ENCODE measurements around the gene RAPGEF2.
"Not testable (repeated sequence)": the region's sequence is repeated elsewhere in the genome, so short reads cannot be mapped to it uniquely, and the experiment has no call there.

RAPGEF2 gene

DNA sequence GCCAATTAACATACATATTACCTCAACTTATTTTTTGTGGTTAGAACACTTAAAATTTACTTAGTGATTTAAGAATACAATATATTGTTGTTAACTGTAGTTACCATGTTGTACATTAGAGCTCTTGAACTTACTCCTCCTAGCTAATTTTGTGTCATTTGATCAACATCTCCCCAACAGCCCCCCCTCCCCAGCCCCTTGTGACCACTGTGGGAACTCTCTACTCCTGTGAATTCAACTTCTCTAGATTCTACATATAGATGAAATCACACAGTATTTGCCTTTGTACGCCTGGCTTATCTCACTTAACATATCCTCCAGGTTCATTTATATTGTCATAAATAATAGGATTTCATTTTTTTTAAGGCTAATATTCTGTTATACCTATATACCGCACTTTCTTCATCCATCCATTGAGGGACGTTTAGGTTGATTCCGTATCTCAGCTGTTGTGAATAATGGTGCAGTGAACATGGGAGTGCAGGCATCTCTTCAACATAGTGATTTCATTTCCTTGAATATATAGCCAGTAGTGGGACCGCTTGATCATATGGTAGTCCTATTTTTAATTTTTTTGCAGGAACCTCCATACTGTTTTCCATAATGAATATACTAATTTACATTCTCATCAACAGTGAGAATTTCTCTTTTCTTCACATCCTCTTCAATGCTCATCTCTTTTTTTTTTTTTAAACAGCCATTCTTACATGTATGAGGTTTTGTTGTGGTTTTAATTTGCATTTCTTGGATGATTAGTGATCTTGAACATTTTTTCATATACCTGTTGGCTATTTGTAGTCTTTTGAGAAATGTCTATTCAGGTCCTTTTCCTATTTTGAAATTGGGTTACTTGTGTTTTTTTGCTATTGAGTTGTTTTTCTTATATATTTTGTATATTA is 66.8 kb downstream of the RAPGEF2 start:
- no peak for DNase-seq

DNA sequence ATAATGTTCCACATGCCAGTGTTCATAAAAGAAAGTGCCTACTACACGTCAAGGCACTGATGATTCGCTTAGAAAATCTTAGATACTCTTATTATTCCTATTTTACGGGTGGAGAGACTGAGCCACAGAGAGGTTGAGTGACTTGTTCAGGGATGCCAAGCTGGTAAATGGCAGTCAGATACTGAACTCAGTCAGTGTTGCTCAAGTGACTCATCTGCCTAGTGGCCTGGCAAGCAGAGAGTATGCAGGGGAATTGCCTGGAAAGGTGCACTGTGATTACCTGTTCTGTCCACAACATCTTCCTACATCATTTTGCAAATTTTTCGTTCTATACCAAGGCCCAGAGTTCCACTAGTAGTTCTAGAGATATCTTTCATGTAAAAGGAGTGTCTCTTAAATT is 68.4 kb downstream of the RAPGEF2 start:
- DNase-seq, result no peak

DNA sequence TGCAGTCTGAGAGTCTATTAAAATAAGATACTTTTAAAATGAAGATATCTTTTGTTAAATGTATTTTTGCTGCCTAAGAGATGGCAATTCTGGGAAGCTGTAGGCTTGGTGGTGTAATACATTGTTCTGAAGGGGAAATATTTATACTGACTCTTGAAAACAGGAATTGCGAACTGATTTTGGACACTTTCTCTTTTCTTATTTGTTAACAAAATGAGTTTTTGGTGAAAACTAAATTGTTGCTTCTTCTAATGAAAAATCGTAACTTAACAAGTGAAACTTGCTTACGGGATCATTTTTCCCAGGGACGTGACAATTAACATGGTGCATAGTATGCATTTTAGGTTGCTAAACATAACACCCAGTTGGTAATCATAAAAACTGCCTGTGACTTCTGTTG is 71.0 kb downstream of the RAPGEF2 start:
- DNase-seq, result no peak

DNA sequence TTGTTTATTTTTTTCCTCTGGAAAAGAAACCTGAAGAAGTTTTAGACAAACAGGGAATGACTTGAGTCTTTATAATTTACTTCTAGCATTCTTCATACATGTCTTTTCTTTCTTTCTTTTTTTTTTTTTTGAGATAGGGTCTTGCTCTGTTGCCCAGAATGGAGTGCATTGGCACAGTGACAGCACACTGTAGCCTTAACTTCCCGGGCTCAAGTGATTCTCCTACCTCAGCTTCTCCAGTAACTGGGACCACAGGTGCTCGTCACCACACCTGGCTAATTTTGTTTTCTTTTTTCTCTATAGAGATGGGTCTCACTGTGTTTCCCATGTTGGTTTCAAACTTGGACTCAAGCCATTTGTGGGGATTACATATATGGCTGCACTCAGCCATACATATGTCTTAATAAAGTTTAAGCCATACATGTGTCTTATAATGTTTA is 71.8 kb downstream of the RAPGEF2 start:
- no peak for DNase-seq

DNA sequence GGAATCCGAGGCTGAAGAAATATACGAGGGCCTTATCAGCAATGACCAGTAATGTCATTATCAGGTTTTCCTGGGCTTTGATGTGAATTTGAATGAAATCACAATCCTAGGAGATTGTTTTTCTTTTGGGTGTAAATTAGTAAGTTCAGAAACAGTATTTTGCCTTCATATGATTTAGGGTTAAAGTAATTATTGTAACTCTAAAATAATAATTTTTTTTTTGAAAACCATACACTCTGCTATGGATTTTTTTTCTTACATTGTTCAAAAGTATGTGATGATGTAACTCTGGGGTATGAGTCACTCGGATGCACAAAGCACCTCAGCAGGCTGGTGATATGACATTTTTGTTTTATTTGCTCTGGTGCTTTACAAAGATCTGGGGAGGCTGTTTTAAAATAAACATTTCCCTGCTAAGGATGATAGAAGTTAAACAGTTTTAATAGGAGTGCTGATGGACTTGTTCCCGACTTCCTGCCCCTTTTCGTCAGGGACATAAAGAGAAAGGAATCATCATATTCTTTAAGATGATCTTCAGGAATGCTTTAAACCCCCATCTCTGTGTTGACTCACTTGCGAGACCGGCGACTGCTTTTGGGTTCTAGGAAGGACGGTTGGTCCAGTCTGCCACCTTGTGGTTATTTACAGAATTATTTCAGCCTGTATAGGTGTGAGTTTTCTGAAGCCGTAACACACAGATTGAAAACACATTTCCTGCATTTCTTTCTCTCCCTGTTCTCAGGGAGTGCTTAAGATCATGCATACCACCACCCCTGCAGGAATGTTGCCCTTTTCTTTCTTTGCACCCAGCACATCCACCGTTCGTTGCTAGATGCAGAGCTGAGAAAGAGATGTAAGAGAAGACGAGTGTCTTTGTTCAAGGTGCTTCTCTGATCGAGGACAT is 72.5 kb downstream of the RAPGEF2 start:
- DNase-seq, result peak; percentile 76

DNA sequence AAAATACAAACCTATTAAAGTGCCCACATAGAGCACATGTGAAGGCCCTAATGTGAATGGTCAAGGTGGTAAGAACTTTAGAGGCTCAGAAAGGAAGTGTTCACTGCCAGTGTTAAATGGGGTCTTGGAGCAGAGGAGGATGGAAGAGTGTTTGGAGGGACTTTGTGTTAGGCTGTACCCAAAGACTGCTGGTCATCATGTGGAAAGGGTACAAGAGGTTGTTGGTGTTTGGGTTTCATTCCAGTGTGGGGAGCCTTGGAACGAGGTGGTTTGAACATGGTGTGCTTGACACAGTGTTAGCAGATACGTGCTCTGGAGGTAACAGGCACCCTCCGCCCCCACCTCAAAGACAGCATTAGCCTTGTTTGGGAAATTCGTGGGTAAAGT is 73.1 kb downstream of the RAPGEF2 start:
- no peak for DNase-seq

DNA sequence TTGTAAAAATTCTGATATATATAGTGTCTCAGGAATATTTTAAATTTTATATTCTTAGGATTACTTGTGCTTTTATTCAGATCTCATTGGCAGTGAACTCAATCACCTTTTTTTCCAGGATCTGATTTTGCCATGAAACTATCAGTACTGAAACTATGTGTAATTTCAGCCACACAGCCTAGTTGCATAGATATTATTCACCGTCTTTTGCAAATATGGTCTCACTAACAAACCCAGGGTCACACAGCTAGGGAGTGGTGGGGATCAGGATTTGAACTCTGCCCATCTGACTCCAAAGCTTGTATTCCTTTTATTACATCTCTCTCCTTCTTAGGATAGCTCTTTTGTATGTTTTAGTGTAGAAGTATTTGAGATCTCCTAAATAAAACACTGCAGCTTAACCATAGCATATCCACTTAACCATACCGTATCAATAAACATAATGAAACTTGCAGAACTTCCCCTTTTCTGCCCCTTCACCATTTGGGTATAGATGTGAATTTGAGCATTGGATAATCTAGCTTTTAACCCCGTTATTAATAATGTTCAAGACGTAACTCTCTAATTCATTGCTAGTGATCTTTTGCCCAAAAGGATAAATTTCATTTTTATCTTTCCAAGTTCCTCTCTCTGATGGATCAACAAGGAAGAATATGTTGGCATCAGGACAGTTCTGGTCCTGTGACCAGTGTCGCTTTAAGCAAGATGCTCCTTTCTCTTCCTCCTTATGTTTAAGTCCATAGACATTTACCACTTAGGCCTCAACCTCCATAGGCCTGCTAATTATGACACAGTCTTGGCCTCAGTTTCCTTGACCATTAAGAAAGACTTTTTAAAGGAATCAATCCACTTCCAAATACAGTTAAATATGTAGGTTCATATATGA is 74.6 kb downstream of the RAPGEF2 start:
- no peak for DNase-seq

DNA sequence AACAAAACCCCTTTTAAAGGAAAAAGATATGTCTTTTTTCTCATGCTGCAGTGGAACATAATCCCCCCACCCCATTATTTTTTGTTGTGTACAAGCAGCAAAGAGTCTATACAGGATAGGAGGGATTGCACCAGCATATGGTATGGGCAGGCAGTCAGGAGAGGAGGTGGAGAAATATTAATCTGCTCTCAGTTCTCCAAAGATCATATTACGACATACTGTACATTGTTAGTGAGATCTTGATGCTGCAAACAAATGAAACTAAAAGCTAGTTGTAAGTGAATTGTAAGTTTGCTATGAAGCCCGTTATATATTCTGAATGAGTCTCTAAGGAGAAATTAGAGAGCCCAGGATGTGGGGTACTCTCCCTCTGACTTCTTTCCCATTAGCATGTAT is 75.3 kb downstream of the RAPGEF2 start:
- DNase-seq, result peak; percentile 17

DNA sequence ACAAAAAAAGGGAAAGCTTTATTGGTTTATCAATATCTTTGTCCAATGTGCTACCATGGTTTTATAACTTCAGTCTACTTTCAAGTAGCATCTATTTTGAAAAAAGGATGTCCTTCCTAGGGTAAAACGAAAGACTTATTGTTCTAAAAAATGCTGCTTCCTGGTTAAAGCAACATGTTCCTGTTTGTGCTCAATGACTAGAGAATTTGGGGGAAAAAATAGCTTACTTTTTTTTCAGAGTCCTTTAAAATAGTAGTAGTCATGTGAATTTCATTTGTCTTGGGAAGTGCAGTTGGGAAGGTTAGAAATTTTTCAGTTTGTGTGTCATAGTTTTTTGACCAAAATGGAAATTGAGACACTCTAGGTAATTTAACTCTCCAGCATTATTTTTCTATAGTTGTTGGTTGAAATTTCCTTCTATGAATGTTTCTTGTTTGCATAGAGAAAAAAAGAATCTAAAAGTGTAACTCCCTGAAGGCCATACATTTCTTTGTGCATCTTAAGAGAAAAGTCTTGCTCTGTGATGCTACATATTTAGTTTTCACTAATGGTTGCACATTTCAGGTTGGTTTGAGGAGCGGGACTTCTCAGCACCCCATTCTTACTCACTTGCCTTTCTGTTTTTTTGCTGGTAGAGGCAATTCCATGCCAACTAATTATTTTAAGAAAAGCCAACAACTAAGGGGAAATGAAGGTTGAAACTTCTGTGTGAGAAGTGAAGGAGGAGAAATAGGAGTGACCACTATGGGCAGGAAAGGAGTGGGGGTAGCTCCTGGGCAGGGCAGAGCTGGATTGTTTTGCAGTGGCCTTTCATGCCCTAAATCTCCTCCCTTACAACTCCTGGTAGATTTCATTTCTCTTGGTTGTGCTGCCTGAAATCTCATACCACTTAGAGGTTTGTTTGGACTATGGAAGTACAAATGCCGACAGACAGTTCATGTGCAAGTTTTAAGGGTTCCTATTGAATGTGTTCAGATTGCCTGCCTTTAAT is 76.4 kb downstream of the RAPGEF2 start:
- no peak for DNase-seq

DNA sequence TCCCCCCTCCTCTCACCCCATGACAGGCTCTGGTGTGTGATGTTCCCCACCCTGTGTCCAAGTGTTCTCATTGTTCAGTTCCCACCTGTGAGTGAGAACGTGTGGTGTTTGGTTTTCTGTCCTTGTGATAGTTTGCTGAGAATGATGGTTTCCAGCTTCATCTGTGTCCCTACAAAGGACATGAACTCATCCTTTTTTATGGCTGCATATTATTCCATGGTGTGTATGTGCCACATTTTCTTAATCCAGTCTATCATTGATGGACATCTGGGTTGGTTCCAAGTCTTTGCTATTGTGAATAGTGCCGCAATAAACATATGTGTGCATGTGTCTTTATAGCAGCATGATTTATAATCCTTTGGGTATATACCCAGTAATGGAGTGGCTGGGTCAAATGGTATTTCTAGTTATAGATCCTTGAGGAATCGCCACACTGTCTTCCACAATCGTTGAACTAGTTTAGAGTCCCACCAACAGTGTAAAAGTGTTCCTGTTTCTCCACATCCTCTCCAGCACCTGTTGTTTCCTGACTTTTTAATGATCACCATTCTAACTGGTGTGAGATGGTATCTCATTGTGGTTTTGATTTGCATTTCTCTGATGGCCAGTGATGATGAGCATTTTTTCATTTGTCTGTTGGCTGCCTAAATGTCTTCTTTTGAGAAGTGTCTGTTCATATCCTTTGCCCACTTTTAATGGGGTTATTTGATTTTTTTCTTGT is 81.2 kb downstream of the RAPGEF2 start:
- not testable (repeated sequence) for DNase-seq

DNA sequence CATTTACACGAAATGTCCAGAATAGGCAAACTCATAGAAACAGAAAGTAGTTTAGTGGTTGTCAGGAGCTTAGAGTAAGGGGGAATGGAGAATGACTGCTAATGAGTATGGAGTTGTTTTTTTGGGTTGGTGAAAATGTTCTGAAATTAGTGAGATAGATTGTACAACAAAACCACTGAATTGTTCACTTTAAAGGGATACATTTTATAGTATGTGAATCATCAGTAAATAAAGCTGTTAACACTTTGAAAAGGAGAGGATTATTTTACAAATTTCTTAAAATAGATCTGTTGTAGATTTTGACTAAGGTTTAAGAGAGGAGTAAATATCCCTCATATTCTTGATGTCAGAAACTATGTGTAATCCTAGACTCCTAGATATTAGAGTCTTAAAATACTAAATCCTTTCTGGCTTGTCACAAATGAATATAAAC is 82.7 kb downstream of the RAPGEF2 start:
- DNase-seq, result no peak

DNA sequence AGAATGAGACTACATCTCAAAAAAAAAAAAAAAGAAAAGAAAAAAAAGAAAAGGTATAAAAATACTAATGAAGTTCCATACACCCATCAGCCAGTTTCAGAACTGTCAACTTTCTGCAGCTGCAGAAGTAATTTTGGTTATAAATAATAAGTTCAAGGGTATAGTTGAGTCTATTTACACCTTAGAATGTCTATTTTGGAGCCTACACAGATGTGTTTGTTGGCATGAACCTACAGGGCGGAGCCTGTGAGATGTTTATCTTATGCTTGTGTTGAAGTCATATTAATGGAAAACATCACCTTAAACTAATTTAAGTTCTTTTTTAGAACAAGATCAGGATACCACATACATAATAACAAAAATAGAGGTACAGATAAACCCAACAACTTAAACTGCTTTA is 85.8 kb downstream of the RAPGEF2 start:
- DNase-seq, result no peak

DNA sequence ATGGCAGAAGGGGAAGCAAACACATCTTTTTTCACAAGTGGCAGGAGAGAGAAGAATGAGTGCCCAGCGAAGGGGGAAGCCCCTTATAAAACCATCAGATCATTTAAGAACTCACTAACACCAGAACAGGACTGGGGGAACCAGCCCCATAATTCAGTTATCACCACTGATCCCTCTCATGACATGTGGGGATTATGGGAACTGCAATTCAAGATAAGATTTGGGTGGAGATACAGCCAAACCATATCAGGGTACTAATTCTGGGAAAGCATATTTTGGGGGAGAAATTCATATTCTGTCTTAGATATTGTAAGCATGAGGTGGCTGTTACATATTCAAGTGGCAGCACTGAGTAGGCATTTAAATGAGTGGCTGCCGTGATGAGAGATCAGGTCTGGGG is 87.8 kb downstream of the RAPGEF2 start:
- DNase-seq, result no peak

DNA sequence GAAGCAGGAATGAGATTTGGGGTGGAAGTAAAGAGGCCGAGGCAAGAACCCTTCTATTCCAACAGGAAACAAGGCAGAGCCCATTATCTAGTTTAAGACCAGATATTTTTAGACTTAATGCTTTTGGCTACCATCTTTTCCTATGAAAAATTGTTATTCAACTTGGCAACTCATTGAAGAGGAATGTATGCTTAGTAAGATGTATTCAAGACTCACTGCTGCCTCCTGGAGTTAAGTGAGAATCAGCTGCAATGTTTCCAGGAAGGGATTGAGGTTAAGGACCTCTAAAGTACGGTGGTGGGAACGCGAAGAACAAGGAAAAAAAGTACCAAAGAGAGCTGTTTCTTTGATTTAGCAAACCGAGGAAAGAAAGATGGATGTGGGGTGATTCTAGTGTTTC is 89.1 kb downstream of the RAPGEF2 start:
- no peak for DNase-seq

DNA sequence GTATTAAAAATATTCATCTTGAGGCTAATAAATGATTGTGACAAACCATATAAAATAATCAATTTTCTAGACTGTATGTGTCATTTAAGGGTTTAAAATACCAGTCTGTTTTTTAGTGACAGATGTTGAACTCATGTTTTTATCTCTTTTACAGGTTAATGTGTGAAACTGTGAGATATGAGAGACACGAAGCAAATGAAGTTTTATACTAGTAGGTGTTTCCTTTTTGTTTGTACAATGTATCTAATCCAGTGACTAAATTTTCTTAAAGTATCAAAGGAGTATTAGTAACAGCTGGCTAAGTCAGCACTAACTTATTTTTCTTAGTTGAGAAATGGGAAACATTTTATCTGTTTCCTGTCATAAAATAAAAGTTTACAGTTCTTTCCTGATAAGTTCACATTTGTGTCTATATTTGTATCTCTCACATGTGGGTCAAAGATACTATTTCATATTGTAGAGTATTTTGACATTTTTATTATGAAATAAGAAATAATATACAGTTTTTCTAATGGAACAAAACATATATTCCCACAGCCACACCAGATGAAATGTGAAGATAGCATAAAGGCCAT is 90.3 kb downstream of the RAPGEF2 start:
- DNase-seq, result no peak

DNA sequence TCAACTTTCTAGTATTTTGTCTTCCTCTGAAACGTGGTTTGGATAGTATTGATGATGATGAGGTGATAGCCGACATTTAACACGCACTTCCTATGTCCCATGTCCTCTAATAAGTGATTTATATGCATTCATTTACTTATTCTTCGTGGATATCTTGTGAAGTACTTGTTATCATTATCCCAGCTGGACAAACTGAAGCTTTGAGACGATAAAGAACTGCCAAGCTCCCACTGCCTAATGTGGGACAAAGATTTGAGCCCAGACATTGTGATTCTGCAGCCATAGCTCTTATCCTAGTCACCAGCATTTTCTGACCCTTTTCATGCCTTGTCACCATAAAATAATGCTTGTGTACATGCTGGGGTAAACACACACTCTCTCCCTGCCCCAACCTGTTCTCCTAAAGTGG is 92.5 kb downstream of the RAPGEF2 start:
- no peak for DNase-seq

DNA sequence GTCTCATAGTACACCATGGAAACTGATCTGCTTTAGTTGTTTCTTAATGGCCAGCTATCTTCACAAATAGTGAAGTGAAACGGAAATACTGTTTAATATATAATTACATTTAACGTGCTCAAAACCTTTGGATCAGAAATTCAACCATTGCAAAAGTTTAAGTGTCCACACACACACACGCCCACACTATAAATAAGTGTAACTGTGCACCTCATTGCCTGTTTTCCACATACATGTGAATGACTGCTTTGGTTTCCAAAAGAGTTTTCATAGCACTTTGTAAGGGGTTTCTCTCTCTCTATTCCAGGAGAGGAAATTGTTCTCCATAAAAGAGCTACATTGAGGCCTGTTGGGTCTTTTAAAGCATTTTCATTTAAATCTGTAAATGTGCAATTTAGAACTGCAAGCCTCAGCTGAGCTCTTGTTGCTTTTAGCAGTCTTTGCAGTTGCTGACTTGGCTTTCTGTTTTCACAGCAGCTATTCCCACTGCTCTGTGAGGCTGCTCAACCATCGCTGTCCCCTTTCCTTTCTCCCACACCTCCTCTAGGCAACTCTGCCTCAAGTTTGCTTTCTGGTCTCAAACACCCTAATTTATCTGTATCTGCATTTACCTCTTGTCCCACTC is 94.5 kb downstream of the RAPGEF2 start:
- no peak for DNase-seq

DNA sequence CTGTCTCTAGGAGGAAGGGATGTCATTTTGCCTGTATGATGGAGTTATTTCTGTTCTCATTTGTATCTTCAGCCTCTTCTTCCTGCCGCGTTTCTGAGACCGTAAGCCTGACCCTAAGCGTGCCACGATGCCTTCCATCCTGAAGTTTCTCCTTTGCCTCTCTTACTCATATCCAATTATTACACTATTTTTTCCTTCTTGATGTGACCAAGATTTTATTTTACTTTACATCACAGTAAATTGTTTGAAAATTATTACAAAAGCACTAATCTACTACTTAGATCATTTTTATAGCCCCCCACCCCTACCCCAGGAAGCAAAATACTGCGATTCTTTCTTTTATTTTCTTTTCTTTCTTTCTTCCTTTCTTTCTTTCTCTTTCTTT is 95.0 kb downstream of the RAPGEF2 start:
- no peak for DNase-seq

DNA sequence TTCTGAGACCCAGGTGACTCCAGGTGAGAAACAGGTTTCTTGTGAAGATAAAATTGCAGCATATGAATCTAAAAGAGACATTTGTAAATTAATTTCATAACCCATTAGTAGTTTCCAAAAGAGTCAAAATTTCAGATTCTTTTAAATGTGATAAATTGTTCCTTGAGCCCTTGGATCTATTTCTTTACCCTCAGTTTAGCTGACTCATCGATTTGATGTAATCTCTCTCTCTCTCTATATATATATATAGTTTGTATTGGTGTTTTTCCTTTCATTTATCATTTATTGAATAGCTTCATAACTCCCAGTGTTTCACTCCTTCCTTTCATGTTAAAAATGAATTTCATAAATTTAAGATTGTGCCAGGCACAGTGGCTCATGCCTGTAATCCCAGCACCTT is 96.9 kb downstream of the RAPGEF2 start:
- no peak for DNase-seq

DNA sequence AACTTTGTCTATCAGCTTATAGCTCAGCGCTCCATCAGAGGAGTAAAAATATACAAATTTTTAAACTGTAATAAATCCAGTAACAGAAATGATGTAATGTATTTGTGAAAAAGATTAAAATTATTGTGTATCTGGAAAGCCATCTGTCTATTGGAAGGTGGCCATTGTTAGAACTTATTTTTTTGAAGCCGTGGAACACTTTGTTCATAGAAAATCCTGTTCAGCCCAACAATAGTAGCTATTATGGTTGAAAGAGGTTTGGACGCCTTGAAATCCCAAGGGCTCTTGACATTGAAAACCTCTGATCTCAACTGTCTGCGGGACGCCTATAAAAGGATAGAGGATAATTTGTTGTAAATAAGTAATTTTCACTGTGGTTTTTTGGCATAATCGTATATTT is 98.3 kb downstream of the RAPGEF2 start:
- DNase-seq, result no peak

Data from NCI-H510A treated with DMSO at 0.1 percent for 48 hours (cell line).